Breast epithelium (tissue), 3 donors: ENCODE measurements around the gene UACA.

Experiments
- CTCF ChIP-seq, 3 donors: fragments of 450-650 bp; IDR thresholded peaks; one replicate each; pipeline ENCODE4 v1.5.1; 2016 to 2017; ENCODE audit warnings: antibody characterized with exemption in 3 of 3, mild to moderate bottlenecking in 3 of 3, moderate library complexity in 3 of 3
- POLR2A ChIP-seq: fragments of 450-650 bp; IDR thresholded peaks from one replicate; pipeline ENCODE4 v1.6.1; 2016; ENCODE audit warnings: antibody characterized with exemption, mild to moderate bottlenecking, moderate library complexity
- POLR2AphosphoS5 ChIP-seq, 3 donors: sonication (generic); formaldehyde crosslinking; IDR thresholded peaks; one replicate each; pipeline ENCODE4 v1.6.1; 2017; ENCODE audit warnings: antibody characterized with exemption in 3 of 3

DNA sequence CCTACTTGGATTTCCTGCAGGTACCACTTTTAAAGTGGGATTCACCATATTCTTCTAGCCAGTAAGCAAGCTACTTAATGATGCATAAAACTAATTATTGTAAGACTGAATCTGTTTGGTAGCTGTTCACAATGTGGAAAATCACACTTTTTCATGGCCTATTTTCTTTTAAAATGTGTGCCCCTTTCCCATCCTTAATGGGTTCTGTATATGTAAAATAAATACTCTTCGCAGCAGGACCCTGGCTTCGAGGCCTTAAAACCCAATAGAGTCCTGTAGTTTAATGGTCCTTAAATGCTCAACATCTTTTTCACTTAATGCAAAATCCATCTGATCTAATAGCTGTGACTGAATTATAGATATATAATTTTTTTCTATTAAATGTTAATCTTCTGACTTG, 111.0 kb downstream of the UACA start:
- TF ChIP-seq CTCF (IDR thresholded peaks at IDR 0.05) (no peak), POLR2A (no peak), POLR2AphosphoS5 (IDR thresholded peaks at IDR 0.05) (no peak)
